ENCODE data around the gene APIP.
"Not testable (repeated sequence)": the region's sequence is repeated elsewhere in the genome, so short reads cannot be mapped to it uniquely, and the experiment has no call there.

APIP gene

DNA sequence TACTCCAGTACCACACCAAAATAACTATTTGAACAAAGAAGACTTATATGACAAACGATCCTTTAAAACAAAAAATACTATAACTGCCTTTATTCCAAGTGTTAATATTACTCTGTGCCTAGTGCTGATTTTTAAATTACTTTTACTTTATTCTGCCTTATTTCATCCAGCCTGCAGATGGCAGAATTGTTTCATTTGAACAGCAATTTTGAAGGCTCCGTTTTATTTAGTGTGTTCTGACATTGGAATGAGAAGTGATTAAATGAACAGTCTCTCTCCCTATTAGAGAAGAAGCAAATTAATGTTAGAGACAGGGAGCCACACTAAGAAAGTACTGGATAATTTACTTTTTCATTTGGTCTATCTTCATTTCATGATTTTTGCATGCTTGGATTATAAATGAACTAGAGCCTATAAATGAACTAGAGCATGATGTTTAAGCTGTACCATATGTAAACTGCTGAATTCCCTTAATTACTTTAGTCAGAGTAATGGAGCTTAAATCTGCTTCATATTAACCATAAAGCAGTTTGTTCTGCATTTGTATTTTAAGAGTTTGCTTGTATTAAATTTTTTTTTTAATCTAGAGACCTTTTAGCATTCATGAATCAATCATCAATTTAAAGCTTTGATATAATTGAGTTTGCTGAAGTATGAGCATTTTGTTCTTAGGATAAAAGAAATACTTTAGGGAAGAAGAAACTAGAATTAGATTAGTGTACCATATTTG, 10.1 kb upstream of the APIP start:
- no peak for DNase-seq

DNA sequence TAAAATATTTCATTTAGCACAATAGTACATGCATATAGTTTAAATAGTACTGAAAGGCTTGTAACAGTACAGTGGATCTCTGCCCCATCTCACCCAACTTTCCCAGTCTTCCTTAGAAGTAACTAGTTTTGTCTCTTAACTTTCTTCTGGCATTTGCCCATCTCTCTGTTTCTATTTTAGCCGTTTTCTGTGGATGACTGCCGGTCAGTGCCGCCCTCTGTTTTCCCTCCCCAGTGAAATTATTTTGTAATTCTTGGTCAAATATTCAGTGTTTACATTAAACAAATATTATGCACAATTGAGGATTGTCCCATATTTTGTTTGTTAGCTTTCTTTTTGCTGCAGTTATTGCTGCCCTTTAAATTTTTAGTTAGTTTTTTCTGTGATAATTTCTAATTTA, 8.5 kb upstream of the APIP start:
- no peak for DNase-seq

DNA sequence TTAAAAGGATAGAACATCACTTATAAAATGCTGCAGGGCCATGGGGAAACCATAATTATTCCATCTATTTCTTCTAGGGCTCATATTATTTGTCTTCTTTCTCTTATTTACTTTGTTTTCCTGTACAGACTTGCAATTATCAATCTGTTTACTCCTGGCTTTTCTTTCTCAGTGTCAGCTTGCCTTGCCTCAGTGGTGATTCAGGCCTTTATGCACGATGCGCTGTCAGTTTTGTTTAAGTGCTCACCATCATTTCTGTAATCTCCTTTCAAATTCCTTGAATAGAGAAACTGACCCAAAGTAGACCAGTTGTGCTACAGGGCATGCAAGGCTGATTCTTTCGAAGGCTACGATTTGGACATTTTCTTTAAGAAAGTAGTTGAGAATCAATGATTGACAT, 5.0 kb upstream of the APIP start:
- no peak for DNase-seq

GRCh38 chr11:34916843-34917770, 928 bp upstream of the APIP start:
- DNase-seq = peak; percentile 33

DNA sequence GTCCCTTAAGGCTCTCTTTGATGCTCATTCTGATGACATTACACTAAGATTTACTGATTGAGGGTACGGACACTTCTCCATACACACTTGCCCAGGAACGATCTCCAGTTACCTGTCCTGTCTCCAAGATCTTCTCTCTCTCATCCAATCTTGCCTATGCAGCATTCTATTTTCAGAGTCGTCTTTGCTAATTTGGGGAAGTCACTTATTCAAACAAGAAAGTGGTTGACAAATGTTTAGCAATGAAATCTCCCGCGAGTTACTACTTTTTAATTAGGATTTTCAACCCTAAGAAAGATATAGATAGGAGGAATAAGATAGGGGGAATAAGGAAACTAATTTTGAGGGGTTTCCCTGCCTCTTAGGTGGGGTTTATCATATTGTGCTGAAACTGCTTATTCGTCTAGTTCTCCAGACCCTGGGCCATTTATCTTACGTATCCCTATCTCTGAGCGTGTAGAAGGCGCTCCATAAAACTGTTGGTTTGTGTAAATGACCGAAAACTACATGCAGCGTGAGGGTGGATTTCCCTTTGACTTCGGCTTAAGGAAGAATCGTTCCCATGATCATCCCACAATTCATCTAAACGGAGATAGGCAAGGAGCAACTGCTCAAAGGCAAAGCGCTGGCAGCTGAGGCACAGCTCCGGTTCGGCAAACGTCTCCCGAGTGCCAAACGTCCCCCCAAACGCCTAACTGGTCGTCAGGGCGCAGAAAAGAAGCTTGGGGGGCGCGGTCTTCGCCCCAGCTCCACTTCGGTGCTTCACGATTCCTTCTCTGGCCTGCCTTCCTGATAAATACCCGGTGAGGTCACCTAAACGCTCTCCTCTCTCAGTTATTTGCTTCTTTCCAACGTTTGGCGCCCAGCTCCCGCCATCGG, 804 bp downstream of the APIP start:
- DNase-seq = no peak

GRCh38 chr11:34913556-34913955, 2.6 kb downstream of the APIP start:
- not testable (repeated sequence) for DNase-seq

GRCh38 chr11:34911676-34912075, 4.5 kb downstream of the APIP start:
- no peak for DNase-seq

DNA sequence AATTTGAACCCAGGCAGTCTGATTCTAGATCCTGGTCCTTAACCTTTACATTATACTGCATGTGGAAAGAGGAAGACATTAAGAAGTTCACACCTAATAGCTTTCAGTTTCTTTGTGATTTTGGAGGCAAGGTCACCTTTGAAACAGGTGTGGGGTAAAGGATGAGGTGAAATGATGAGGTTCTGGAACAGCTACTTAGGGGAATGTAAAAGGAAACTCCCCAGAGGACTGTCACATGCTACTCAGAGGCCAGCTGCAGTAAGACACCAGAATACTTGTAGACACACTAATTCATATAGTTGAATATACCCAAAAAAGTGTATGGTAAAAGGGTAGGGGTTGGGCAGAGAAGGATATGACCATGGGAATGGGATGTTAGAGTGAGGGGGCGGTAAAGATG, 5.4 kb downstream of the APIP start:
- no peak for DNase-seq

DNA sequence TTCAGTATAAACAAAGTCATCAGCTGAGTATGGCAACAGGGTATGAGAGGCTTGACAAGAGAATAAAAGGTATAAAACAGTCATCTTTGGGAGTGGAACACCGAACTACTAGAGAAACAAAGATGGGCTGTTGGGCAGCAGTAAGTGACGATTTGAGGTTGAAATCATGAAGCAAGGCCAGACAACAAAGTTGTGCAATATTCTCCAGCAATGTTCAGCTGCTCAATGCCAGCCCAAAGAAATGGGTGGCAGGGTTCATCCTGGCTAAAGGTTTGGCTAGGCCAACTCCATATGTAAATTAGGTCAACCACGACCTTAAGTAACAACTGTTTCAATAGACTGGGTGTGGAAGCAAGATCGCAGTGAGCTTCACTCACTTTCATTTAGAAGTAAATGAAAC, 6.2 kb downstream of the APIP start:
- no peak for DNase-seq

DNA sequence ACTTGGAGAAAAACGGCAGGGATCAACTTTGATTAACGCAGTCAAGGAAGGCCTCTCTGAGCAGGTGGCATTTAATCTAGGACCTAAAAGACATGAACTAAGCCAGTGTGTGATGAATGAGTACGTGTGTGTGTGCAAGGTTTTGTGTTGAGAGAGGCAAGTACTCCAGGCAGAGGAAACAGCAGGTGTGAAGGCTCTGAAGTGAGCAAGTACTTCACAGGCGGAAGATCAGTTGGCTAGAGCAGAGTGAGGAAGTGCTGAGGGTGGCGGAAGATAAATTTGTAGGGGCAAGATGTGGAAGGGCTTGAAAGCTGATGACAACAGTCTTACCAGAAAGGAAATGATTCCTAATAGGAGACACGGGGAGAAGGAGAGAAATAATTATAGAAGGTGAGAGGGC, 6.8 kb downstream of the APIP start:
- no peak for DNase-seq

- DNase-seq = no peak
Observed at GRCh38 chr11:34907934-34908593, 8.1 kb downstream of the APIP start.

DNA sequence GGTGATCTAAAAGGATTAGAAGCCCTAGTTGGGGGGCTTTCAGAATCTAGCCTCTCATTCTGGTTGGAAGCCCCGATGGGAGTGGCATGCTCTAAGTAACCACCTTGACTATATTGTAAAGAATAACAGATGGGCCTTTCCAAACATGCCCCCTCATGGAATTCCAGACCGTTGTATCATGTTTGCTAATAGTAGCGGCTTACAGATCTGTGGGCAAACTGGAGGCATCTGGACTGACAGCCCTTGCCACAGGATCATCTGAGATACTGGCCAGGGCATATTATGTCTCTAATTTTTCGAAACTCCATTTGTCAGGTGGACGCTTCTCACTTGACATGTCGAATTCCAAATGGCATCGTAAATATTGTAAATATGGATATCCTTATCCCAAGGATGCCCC, 10.5 kb downstream of the APIP start:
- DNase-seq = no peak

DNA sequence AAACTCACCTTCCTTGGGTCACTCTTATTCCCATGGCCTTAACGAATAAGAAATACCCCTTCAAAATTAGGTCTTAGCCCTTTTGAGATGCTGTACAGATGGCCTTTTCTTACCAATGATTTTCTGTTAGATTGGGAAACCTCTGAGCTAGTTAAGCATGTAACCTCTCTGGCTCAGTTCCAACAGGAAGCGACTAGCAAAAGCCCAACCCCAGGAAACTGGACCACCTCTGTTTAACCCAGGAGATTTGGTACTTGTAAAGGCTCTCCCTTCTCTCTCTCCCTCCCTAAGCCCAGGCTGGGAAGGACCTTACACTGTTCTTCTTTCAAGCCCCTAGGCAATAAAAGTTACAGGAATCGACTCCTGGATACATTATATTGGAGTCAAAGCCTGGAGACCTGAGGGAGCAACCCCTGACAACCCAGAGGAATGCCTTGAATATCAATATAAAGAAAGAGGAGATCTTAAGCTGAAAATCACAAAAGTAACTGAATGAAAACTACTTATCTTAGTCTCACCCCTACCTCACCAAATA, 11.7 kb downstream of the APIP start:
- no peak for DNase-seq

DNA sequence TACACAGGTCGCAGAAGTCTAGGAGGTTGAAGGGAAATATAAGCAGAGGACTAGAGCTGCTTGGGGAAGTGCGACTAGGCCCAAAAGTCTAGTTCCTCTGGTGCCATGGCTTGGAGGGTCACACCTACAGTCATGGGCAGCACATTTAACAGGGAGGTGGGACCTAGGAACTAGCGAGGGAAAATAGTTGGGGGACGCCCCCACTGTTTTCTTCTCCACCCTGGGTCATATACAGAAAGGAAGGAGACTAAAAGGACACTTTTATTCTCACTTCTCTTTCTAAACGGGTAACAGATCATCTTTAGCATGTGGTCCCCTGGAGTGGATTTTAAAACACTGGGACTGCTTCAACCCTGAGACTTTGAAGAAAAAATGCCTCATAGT, 16.6 kb downstream of the APIP start:
- DNase-seq = no peak

- no peak for DNase-seq
Observed at GRCh38 chr11:34898474-34898873, 17.7 kb downstream of the APIP start.

- DNase-seq = no peak
Observed at GRCh38 chr11:34897171-34897870, 18.9 kb downstream of the APIP start.

DNA sequence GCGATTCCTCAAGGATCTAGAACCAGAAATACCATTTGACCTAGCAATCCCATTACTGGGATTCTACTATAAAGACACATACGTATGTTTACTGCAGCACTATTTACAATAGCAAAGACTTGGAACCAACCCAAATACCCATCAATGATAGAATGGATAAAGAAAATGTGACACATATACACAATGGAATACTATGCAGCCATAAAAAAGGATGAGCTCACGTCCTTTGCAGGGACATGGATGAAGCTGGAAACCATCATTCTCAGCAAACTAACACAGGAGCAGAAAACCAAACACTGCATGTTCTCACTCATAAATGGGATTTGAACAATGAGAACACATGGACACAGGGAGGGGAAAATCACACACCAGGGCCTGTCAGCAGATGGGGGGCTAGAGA, 20.0 kb downstream of the APIP start:
- DNase-seq = not testable (repeated sequence)

GRCh38 chr11:34893416-34893815, 22.8 kb downstream of the APIP start:
- DNase-seq = no peak

DNA sequence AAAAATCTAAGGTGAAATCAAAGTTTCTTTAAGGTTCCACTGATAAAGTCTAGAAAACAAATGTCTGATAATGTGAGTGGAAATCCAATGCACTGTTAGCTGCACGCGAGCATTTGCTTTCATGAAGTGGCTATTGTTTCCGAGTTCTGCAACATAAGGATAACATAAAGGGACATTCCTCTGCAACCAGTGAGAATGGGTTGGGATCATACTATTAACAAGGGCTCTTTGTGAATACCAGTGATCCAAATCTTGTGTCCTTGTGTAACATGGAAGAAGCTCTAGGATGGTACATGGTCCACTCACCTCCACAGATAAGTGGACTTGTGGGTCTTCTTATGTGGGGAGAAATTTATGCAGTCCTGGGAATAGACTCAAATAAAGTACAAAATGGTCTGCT, 24.6 kb downstream of the APIP start:
- no peak for DNase-seq

- no peak for DNase-seq
Observed at GRCh38 chr11:34890812-34891211, 25.4 kb downstream of the APIP start.

GRCh38 chr11:34890089-34890488, 26.1 kb downstream of the APIP start:
- no peak for DNase-seq

GRCh38 chr11:34887260-34887659, 28.9 kb downstream of the APIP start:
- DNase-seq = no peak
